Adipocyte (in vitro differentiated cells): Measurements from ENCODE around the gene CREBBP.

Source experiments
- DNase-seq: peaks from one replicate; pipeline ENCODE4 v3.0.0-alpha.2; 2015; ENCODE audit warnings: low read depth
- H3K27me3 ChIP-seq: replicated peaks from 2 replicates; pipeline ENCODE4 v1.7.0; 2013; ENCODE audit warnings: mild to moderate bottlenecking, low read length, moderate library complexity; ENCODE audit not compliant: control insufficient read depth, insufficient read depth
- H3K36me3 ChIP-seq: 2 replicates; pipeline ENCODE4 v1.7.0; 2013; ENCODE audit warnings: low read length, mild to moderate bottlenecking, moderate library complexity; ENCODE audit not compliant: control insufficient read depth, insufficient read depth, severe bottlenecking
- H3K4me1 ChIP-seq: 2 replicates; pipeline ENCODE4 v1.7.0; 2013; ENCODE audit warnings: mild to moderate bottlenecking, low read length, moderate library complexity; ENCODE audit not compliant: control insufficient read depth, insufficient read depth
- H3K4me3 ChIP-seq: 2 replicates; pipeline ENCODE4 v1.7.0; 2013; ENCODE audit warnings: mild to moderate bottlenecking, low read length, moderate library complexity
- H3K9ac ChIP-seq: 2 replicates; pipeline ENCODE4 v1.7.0; 2013; ENCODE audit warnings: mild to moderate bottlenecking, low read length, moderate library complexity
- H3K9me3 ChIP-seq: 2 replicates; pipeline ENCODE4 v1.7.0; 2013; ENCODE audit warnings: mild to moderate bottlenecking, low read length, moderate library complexity; ENCODE audit not compliant: control insufficient read depth

Gene CREBBP

DNA sequence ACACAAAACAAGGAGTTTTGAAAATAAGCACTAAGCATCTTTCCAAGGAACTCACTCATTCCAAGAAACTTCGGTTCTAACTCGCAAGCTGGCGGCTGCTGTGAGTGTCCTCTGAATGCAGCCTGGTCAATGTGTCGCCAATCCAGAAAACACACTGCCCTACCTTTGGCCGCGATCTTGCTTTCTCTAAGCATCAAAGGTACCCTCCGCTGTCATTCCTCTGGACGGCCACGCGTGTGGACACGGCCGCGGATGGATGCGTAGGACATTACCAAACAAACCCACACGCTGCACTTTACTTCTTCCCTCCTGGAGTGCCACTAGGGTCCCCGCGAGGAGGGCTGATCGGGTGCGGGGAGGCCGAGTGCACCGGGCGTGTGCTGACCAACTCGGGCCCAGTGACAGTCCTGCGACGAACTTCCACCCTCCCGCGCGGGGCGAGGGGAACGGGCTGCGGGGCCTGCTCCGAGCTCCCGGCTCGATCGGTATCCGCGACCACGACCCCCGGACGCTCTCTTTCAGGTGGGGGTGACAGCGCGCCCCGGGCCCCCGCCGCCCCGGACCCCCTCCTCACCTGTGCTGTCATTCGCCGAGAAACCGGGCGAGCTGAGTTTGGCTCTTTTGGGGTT lies 1.1 kb downstream of the CREBBP start:
- Histone ChIP-seq H3K9me3 (no peaks in the 10 kb centered on the region), H3K9ac (peak overlapping the region; percentile 81), H3K4me1 (peaks cover 42% of the 10 kb centered on the region), H3K27me3 (no peaks in the 10 kb centered on the region), H3K36me3 (no peaks in the 10 kb centered on the region), H3K4me3 (peak overlapping the region; percentile 86)
- DNase-seq, result peak; percentile 61

DNA sequence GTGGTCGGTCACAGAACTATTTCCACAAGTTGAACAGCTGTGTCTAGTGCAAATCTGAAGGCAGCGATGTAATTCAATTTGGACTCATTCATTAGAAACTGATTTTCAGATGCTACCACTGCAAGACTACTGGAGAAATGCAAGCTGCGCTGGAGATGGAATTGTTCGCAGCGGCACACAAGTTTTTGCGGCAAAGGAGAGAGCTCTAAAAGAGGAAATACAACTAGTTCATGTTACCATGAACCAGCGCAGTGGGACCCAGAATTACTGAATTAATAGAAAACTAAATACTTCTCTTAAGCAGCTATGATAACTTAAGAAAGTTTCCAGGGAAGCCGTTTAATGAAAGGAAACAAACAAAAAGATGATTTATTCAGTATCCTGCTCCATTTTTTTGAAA lies 1.9 kb downstream of the CREBBP start:
- Histone ChIP-seq H3K9ac (peak overlapping the region; percentile 81), H3K4me1 (peaks cover 49% of the 10 kb centered on the region), H3K4me3 (peak overlapping the region; percentile 86), H3K36me3 (no peaks in the 10 kb centered on the region), H3K27me3 (no peaks in the 10 kb centered on the region), H3K9me3 (no peaks in the 10 kb centered on the region)
- DNase-seq, result peak; percentile 55

DNA sequence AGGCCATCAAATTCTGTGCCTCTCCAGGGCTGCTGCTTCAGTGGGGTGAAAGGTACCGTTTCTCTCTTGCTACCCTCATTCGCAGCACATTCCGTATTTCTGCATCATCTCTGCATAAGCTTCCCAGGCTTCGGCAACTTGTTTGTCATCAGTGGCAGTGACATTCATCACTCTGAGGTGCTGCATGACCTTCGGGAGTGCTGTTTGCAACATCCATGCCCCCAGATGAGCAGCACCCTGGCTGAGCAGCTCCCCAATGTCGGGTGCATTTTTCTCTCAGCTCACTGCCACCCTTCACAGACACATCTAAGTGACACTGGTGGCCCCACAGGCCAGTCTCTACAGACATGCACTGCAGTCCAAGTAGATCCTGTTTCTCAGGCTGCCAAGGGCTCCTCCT lies 3.8 kb downstream of the CREBBP start:
- H3K9me3 ChIP-seq, result no peaks in the 10 kb centered on the region
- H3K36me3 ChIP-seq, result no peaks in the 10 kb centered on the region
- peak overlapping the region; percentile 12 for H3K4me3 ChIP-seq
- peak; percentile 24 for DNase-seq
- peaks cover 69% of the 10 kb centered on the region for H3K4me1 ChIP-seq
- no peak overlapping the region for H3K9ac ChIP-seq
- no peaks in the 10 kb centered on the region for H3K27me3 ChIP-seq

DNA sequence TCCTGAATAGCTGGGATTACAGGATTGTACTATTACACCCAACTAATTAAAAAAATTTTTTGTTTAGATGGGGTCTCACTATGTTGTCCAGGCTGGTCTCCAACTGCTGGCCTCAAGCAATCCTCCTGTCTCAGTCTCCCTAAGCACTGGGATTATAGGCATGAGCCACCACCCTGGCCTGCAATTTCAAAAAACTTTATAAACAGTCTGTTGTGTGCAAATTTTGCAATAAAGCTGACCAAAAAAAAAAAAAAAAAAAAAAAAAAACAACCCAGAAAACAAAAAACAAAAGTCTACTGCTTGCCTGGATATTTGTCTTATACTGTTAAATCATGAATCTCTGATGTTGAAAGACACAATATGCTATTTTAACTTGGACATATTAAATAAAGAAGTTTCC lies 4.4 kb downstream of the CREBBP start:
- Histone ChIP-seq H3K9ac (no peak overlapping the region), H3K4me3 (peak overlapping the region; percentile 12), H3K36me3 (no peaks in the 10 kb centered on the region), H3K4me1 (peaks cover 71% of the 10 kb centered on the region), H3K27me3 (no peaks in the 10 kb centered on the region), H3K9me3 (no peaks in the 10 kb centered on the region)
- no peak for DNase-seq

DNA sequence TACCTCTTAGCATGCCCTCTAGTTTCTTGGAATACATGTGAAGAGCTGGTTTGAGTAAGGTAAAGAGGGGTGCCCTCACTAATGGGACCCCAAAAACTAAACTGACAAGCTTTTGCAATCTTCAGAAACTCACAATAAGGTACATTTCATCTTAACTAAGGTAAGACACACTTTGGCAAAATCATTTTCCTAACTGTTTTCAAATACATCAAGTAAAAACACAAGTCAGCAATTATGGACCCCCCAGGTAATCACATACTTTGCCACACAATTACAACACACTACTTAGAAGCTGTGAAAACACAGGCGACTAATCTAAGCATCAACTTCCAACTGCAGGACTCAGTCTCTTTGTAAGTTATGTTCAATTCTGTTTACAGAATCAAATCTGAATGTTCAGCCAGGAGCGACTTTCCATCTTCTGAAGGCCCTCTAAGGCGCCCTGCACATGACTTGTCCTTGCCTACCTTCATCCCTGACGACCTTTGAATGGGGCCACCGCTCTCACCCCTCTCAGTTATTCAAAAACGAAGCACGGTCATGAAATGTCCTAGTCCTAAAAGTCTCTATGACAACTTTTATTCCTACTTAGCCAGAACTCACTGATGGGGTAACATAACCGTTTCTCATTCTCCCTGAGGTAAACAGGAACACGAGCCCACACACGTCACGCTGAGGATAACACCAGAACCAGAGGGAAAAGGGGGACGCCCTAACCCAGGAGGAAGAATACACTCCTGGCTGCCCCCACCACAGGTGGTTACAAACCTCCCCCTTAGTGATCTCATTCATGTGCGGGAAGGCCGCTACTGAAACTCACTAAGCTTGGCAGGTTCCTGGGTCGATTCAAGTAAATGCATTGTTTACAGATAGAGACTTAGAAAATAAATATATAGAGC lies 5.5 kb downstream of the CREBBP start:
- no peaks in the 10 kb centered on the region for H3K9me3 ChIP-seq
- peaks cover 79% of the 10 kb centered on the region for H3K4me1 ChIP-seq
- H3K36me3 ChIP-seq, result no peaks in the 10 kb centered on the region
- no peak for DNase-seq
- no peak overlapping the region for H3K9ac ChIP-seq
- no peaks in the 10 kb centered on the region for H3K27me3 ChIP-seq
- no peak overlapping the region for H3K4me3 ChIP-seq

DNA sequence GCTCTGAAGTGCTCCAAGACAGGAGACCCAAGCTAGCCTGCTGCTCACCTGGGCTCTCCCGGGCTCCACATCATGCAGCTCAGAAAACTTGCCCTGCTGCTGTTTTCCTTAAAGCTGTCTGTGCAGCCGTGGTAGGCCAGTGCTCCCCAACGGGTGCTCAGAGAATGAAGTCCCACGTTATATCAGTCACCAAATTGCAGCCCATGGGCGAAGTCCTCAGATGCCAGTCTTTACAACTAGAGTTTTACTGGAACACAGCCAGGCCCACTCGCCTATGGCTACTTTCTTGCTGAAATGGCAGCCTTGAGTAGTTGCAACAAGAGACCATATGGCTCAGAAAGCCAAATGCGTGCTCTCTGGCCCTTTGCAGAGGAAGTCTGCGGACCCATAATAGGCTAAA lies 6.3 kb downstream of the CREBBP start:
- Histone ChIP-seq H3K4me3 (no peak overlapping the region), H3K9me3 (no peaks in the 10 kb centered on the region), H3K36me3 (no peaks in the 10 kb centered on the region), H3K27me3 (no peaks in the 10 kb centered on the region), H3K4me1 (peaks cover 79% of the 10 kb centered on the region), H3K9ac (no peak overlapping the region)
- DNase-seq, result no peak

DNA sequence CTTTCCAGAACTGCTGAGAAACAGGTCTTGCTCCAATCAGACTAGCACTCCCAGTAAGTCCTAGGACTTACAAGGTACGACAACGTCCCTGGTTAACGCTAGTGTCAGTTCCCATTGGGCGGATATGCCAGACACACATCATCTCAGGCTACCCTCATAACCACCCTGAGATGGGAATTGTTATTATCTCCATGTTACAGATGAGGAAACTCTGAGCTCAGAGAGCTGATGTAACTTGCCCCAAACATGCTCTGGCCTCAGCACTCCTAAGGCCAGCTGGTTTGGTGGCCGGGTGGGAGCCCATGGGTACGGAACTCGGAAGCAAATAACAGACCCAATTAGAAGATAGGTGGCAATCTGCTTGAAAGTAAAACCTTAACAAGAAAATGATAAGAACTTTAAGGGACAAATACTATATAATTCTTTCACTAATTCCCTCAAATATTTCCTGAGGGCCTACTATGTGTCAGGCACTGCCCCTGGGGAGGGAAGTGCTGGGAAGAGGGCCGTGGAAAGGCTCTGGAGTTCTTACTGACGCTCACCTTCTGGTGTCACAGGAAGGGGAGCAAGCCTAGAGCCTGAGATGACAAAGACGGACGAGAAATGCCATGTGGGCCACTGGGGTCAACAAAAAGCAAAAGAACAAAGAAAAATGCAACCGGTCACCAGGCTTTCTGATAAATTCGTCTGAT lies 6.9 kb downstream of the CREBBP start:
- peaks cover 78% of the 10 kb centered on the region for H3K4me1 ChIP-seq

DNA sequence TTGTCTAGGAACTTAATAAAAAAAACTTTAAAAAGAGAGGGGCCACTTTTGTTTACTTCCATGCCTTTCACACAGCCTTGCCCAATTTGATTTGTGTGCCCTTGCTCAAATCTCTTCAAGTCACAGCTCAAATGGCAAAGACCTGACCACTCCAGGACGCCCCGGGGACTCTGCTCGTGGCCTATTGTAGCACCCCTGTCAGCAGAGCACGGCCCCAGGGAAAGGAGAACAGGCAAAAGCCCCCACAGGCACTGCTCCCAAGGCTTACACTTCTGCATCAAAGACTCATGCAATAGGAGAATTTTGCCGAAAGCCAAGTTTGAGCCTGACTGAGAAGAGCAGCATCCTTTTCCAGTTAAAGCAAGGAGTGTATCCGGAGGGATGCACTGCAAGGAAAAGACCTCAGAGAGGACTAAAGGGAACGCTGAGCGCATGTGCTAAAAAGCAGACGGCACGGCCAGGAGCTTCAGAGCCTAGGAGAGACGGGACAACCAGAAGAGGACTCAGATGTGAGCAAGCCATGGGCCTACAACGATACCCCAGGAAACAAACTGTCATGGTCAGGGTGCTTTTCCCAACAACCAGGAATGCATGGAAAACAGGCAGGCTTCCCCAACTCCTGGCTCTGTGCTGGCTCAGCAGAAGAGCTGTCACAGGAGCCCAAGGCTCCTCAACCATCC lies 8.2 kb downstream of the CREBBP start:
- no peaks in the 10 kb centered on the region for H3K27me3 ChIP-seq
- H3K4me3 ChIP-seq, result no peak overlapping the region
- H3K9me3 ChIP-seq, result no peaks in the 10 kb centered on the region
- DNase-seq, result peak; percentile 45
- H3K4me1 ChIP-seq, result peaks cover 65% of the 10 kb centered on the region
- H3K36me3 ChIP-seq, result no peaks in the 10 kb centered on the region
- H3K9ac ChIP-seq, result no peak overlapping the region

More for the DNA sequence above, 6.9 kb downstream of the CREBBP start:
- Histone ChIP-seq H3K36me3 (no peaks in the 10 kb centered on the region), H3K9ac (no peak overlapping the region), H3K27me3 (no peaks in the 10 kb centered on the region), H3K9me3 (no peaks in the 10 kb centered on the region), H3K4me3 (no peak overlapping the region)
- peak; percentile 16 for DNase-seq

DNA sequence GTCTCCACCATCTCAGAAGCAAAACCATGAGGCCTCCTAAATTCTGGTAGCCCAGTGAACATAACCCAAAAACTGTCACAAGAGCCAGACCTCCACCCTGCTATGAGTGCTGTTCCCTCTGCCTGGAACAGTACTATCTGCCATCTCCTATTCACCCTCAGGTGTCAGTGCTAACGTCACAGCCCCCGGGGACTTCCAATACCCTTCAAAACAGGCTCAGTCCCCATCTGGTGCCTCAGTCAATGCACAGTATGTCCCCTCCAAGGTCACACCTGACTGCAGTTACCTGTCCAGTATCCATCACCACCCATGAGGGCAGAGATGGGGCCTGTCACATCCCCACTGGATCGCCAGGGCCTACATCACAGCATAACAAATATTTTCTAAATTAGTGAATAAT lies 11.5 kb downstream of the CREBBP start:
- H3K9ac ChIP-seq, result no peak overlapping the region
- H3K9me3 ChIP-seq, result no peaks in the 10 kb centered on the region
- no peak overlapping the region for H3K4me3 ChIP-seq
- no peaks in the 10 kb centered on the region for H3K27me3 ChIP-seq
- H3K4me1 ChIP-seq, result peaks cover 61% of the 10 kb centered on the region
- DNase-seq, result no peak
- no peaks in the 10 kb centered on the region for H3K36me3 ChIP-seq

DNA sequence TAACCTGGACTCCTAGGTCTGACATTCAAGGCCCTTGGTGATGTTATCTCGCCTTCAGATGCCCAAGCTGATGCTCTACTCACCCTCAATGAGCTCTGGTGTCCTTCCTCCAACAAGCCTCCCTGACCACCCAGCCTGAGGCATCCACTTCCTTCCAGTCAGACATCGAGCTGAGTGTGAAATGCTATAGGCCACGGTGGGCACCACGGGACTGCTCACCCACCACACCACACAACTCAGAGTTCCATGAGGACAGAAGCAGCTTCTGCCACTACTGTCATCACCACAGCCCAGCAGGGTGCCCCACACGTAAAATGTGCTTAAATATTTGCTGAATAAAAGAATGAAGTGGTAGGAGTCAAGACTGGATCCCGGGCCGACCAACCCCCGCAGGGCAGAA lies 12.0 kb downstream of the CREBBP start:
- H3K4me3 ChIP-seq, result no peak overlapping the region
- no peaks in the 10 kb centered on the region for H3K27me3 ChIP-seq
- no peaks in the 10 kb centered on the region for H3K36me3 ChIP-seq
- H3K4me1 ChIP-seq, result peaks cover 61% of the 10 kb centered on the region
- H3K9me3 ChIP-seq, result no peaks in the 10 kb centered on the region
- no peak for DNase-seq
- H3K9ac ChIP-seq, result no peak overlapping the region
